ENCODE measurements around the gene DHRSX. TPM values are rescaled to one million over a fixed set of nuclear protein-coding genes. Genes with fewer than 3 reads are reported as not detected.
A peak's percentile ranks its signal among the peaks of the same experiment; 100 is the strongest.

DHRSX gene
- polyA plus RNA-seq, 3 donors = 12.9 to 33.2 (median 28.3) TPM

GRCh38 chrX:2435465-2435864, 65.3 kb downstream of the DHRSX start:
- no peak for DNase-seq
- Histone ChIP-seq H3K9me3 (replicated peaks in 1 of 2; ENCODE audit: control insufficient read depth in 1 of 2, insufficient read depth in 1 of 2, low read length in 2 of 2) (no peaks in the 10 kb centered on the region), H3K4me3 (replicated peaks in 1 of 3; ENCODE audit: low read depth in 2 of 3, low read length in 3 of 3) (no peak overlapping the region), H3K27me3 (ENCODE audit: control insufficient read depth in 2 of 2, insufficient read depth in 2 of 2, low read length in 2 of 2) (no peaks in the 10 kb centered on the region), H2AFZ (ENCODE audit: insufficient read depth, low read depth, low read length, poor library complexity, severe bottlenecking) (no peak overlapping the region), H3K36me3 (replicated peaks in 1 of 2; ENCODE audit: control insufficient read depth in 1 of 2, insufficient read depth in 2 of 2, low read length in 2 of 2) (peaks cover 3 to 30% of the 10 kb centered on the region in 2 donors), H3K9ac (ENCODE audit: insufficient read depth, low read length, poor library complexity, severe bottlenecking) (no peak overlapping the region), H3K4me2 (replicated peaks; ENCODE audit: extremely low read depth, low read length, poor library complexity, severe bottlenecking) (no peak overlapping the region), H4K20me1 (ENCODE audit: insufficient read depth, low read length) (peaks cover 4% of the 10 kb centered on the region), H3K27ac (ENCODE audit: low read depth in 1 of 2, low read length in 2 of 2) (no peak overlapping the region), H3K4me1 (ENCODE audit: control insufficient read depth in 1 of 2, insufficient read depth in 2 of 2, low read length in 2 of 2) (peaks cover 4 to 5% of the 10 kb centered on the region in 2 donors), H3K79me2 (ENCODE audit: insufficient read depth, low read length) (no peaks in the 10 kb centered on the region)
- intact Hi-C loops (cut with micrococcal nuclease) = no loop called here
- Mint-ChIP-seq H3K27ac (no peak overlapping the region), H3K4me3 (no peak overlapping the region), H3K36me3 (peaks cover 30 to 42% of the 10 kb centered on the region in 2 donors), H3K4me1 (peaks cover 5% of the 10 kb centered on the region), H3K27me3 (ENCODE audit: low read depth in 3 of 3) (peaks cover 0 to 2% (median 0%) of the 10 kb centered on the region in 3 donors), H3K9me3 (peaks cover 0 to 7% (median 4%) of the 10 kb centered on the region in 7 donors)
- TF ChIP-seq CTCF (IDR thresholded peaks at IDR 0.05) = no peak
- WGBS (ENCODE audit: insufficient coverage) = no CpG with 5 or more reads among the region's 2 CpGs

- H3K9me3 Mint-ChIP-seq = peaks cover 0 to 7% (median 3%) of the 10 kb centered on the region in 7 donors
- WGBS (ENCODE audit: insufficient coverage) = 97% methylated on average over 8 of the region's 12 CpGs
- no peak overlapping the region for H3K4me2 ChIP-seq (replicated peaks; ENCODE audit: extremely low read depth, low read length, poor library complexity, severe bottlenecking)
- no peaks in the 10 kb centered on the region for H3K9me3 ChIP-seq (replicated peaks in 1 of 2; ENCODE audit: control insufficient read depth in 1 of 2, insufficient read depth in 1 of 2, low read length in 2 of 2)
- peaks cover 0 to 2% (median 2%) of the 10 kb centered on the region in 3 donors for H3K27me3 Mint-ChIP-seq (ENCODE audit: low read depth in 3 of 3)
- H3K27ac ChIP-seq (ENCODE audit: low read depth in 1 of 2, low read length in 2 of 2) = no peak overlapping the region
- H2AFZ ChIP-seq (ENCODE audit: insufficient read depth, low read depth, low read length, poor library complexity, severe bottlenecking) = no peak overlapping the region
- no peak for TF ChIP-seq CTCF (IDR thresholded peaks at IDR 0.05)
- no peak overlapping the region for H3K4me3 ChIP-seq (replicated peaks in 1 of 3; ENCODE audit: low read depth in 2 of 3, low read length in 3 of 3)
- H3K36me3 ChIP-seq (replicated peaks in 1 of 2; ENCODE audit: control insufficient read depth in 1 of 2, insufficient read depth in 2 of 2, low read length in 2 of 2) = peaks cover 1 to 21% of the 10 kb centered on the region in 2 donors
- peaks cover 2% of the 10 kb centered on the region for H4K20me1 ChIP-seq (ENCODE audit: insufficient read depth, low read length)
- H3K27me3 ChIP-seq (ENCODE audit: control insufficient read depth in 2 of 2, insufficient read depth in 2 of 2, low read length in 2 of 2) = no peaks in the 10 kb centered on the region
- H3K9ac ChIP-seq (ENCODE audit: insufficient read depth, low read length, poor library complexity, severe bottlenecking) = no peak overlapping the region
- H3K4me3 Mint-ChIP-seq = no peak overlapping the region
- H3K36me3 Mint-ChIP-seq = peaks cover 23 to 33% of the 10 kb centered on the region in 2 donors
- no peaks in the 10 kb centered on the region for H3K79me2 ChIP-seq (ENCODE audit: insufficient read depth, low read length)
- intact Hi-C loops (cut with micrococcal nuclease) = no loop called here
- peak overlapping the region in 2 of 7 donors; percentile 0 to 1 for H3K27ac Mint-ChIP-seq
- peaks cover 15% of the 10 kb centered on the region for H3K4me1 Mint-ChIP-seq
- no peak for DNase-seq
- H3K4me1 ChIP-seq (ENCODE audit: control insufficient read depth in 1 of 2, insufficient read depth in 2 of 2, low read length in 2 of 2) = peaks cover 11 to 12% of the 10 kb centered on the region in 2 donors
Measured at GRCh38 chrX:2434270-2435163, 66.3 kb downstream of the DHRSX start.

Data from CD14-positive monocyte (primary cell).